PC-3 (cell line): ENCODE measurements around the gene PITPNB. TPM values are rescaled to one million over a fixed set of nuclear protein-coding genes. Genes with fewer than 3 reads are reported as not detected.
A peak's percentile ranks its signal among the peaks of the same experiment; 100 is the strongest.

Experiments used
- ATAC-seq: fragments of 200-7000 bp; cut with Tn5 transposase; 2 replicates; pipeline ENCODE4 v1.9.1; 2020; ENCODE audit warnings: mild to moderate bottlenecking, moderate library complexity
- BruUV-seq: library from RNA; stranded (reverse); fragments of 400-500 nt; replicated peaks from 2 replicates; lab custom pipeline; 2021; lab: Mats Ljungman, UMichigan
- CTCF ChIA-PET: fragments of 300-600 bp; sonication (Branson Sonifier 250); formaldehyde crosslinking; loops from one replicate; lab custom pipeline; 2022; ENCODE audit warnings: antibody characterized with exemption; lab: Charles Lee
- POLR2A ChIA-PET: fragments of 300-600 bp; sonication (Branson Sonifier 250); formaldehyde crosslinking; loops from one replicate; lab custom pipeline; 2022; ENCODE audit warnings: antibody characterized with exemption; ENCODE audit not compliant: unreplicated experiment; lab: Charles Lee
- DNase-seq: peaks from one replicate; pipeline ENCODE4 v3.0.0-alpha.2; 2015
- H2AFZ ChIP-seq: fragments of 300-600 bp; sonication (generic); 2 replicates; pipeline ENCODE4 v1.6.0; 2016; ENCODE audit warnings: antibody characterized with exemption, low read length
- H3F3A ChIP-seq: fragments of 300-600 bp; sonication (generic); one replicate; pipeline ENCODE4 v1.6.0; 2017; ENCODE audit warnings: antibody characterized with exemption, low read length, control low read depth, mild to moderate bottlenecking; ENCODE audit not compliant: unreplicated experiment
- H3K27ac ChIP-seq: fragments of 300-600 bp; sonication (generic); 2 replicates; pipeline ENCODE4 v1.5.1; 2016; ENCODE audit warnings: mild to moderate bottlenecking, low read length
- H3K27me3 ChIP-seq: fragments of 300-600 bp; sonication (generic); 2 replicates; pipeline ENCODE4 v1.6.1; 2016; ENCODE audit warnings: low read length, mixed read lengths
- H3K36me3 ChIP-seq: fragments of 300-600 bp; sonication (generic); 2 replicates; pipeline ENCODE4 v1.6.1; 2016; ENCODE audit warnings: low read depth, mixed run types, low read length, mixed read lengths
- H3K4me1 ChIP-seq: fragments of 300-600 bp; sonication (generic); 2 replicates; pipeline ENCODE4 v1.5.1; 2016; ENCODE audit warnings: low read length; ENCODE audit not compliant: insufficient read depth
- H3K4me2 ChIP-seq: fragments of 300-600 bp; sonication (generic); 2 replicates; pipeline ENCODE4 v1.6.0; 2016; ENCODE audit warnings: low read length
- H3K4me3 ChIP-seq: fragments of 300-600 bp; sonication (generic); 2 replicates; pipeline ENCODE4 v1.5.1; 2016; ENCODE audit warnings: mild to moderate bottlenecking, low read length, mixed read lengths
- H3K79me2 ChIP-seq: fragments of 300-600 bp; sonication (generic); 2 replicates; pipeline ENCODE4 v1.6.1; 2017; ENCODE audit warnings: low read length, mixed read lengths
- H3K9ac ChIP-seq: fragments of 300-600 bp; sonication (generic); 2 replicates; pipeline ENCODE4 v1.6.0; 2016; ENCODE audit warnings: mild to moderate bottlenecking, low read length
- H3K9me2 ChIP-seq: fragments of 300-600 bp; sonication (generic); replicated peaks from 2 replicates; pipeline ENCODE4 v1.6.1; 2016; ENCODE audit warnings: mixed run types, low read length, mixed read lengths
- H3K9me3 ChIP-seq: fragments of 300-600 bp; sonication (generic); 2 replicates; pipeline ENCODE4 v1.6.1; 2016; ENCODE audit warnings: low read length, mixed read lengths
- H4K20me1 ChIP-seq: fragments of 300-600 bp; sonication (generic); 2 replicates; pipeline ENCODE4 v1.6.1; 2016; ENCODE audit warnings: low read length, mixed read lengths
- CTCF ChIP-seq: fragments of 300-600 bp; sonication (generic); conservative IDR thresholded peaks from 2 replicates; pipeline ENCODE4 v1.5.1; 2017; ENCODE audit warnings: antibody characterized with exemption, low read depth, mild to moderate bottlenecking, low read length
- EZH2 ChIP-seq: fragments of 300-600 bp; sonication (generic); IDR thresholded peaks from one replicate; pipeline ENCODE4 v1.6.1; 2017; ENCODE audit warnings: antibody characterized with exemption, mild to moderate bottlenecking, low read length; ENCODE audit not compliant: unreplicated experiment
- EZH2phosphoT487 ChIP-seq: fragments of 300-600 bp; sonication (generic); IDR thresholded peaks from 2 replicates; pipeline ENCODE4 v1.6.1; 2018; ENCODE audit warnings: mild to moderate bottlenecking, antibody characterized with exemption, low read length, borderline replicate concordance
- intact Hi-C: fragments of 100-400 bp; cut with micrococcal nuclease; formaldehyde crosslinking; loops from 2 replicates; pipeline ENCODE4 v1.9.0; 2023
- total RNA-seq: library from RNA; depleted of rRNA; stranded (reverse); fragments of >200 nt; gene quantifications from 2 replicates; pipeline ENCODE4 v1.2.3, GENCODE V29; 2014

PITPNB gene
- total RNA-seq, 1 experiment from 2014 or later, result 15.3 TPM

GRCh38 chr22:27927608-27928007 is 8.6 kb upstream of the PITPNB start:
- no peak for ATAC-seq
- H3K79me2 ChIP-seq, result 0 out of 2 replicates have a peak, but pooled peaks cover 6% of the 10 kb centered on the region
- H3K36me3 ChIP-seq, result no peaks in the 10 kb centered on the region
- CTCF ChIA-PET, result no interaction called here
- H3K4me2 ChIP-seq, result no peak overlapping the region
- no TSS peak for BruUV-seq
- TF ChIP-seq EZH2 (no peak), CTCF (no peak), EZH2phosphoT487 (no peak)
- H3K4me1 ChIP-seq, result no peaks in the 10 kb centered on the region
- no peak overlapping the region for H2AFZ ChIP-seq
- no peak overlapping the region for H3K9ac ChIP-seq
- H3K27me3 ChIP-seq, result no peaks in the 10 kb centered on the region
- no peak overlapping the region for H3K27ac ChIP-seq
- no peaks in the 10 kb centered on the region for H3K9me3 ChIP-seq
- H3F3A ChIP-seq, result no peaks in the 10 kb centered on the region
- H3K9me2 ChIP-seq, result no peaks in the 10 kb centered on the region
- POLR2A ChIA-PET, result no interaction called here
- no peak for DNase-seq
- no peaks in the 10 kb centered on the region for H4K20me1 ChIP-seq
- no peak overlapping the region for H3K4me3 ChIP-seq
- intact Hi-C loops, result no loop called here

GRCh38 chr22:27925331-27925730 is 6.3 kb upstream of the PITPNB start:
- H3K4me2 ChIP-seq, result no peak overlapping the region
- POLR2A ChIA-PET, result no interaction called here
- H3F3A ChIP-seq, result no peaks in the 10 kb centered on the region
- H3K27me3 ChIP-seq, result no peaks in the 10 kb centered on the region
- no peaks in the 10 kb centered on the region for H4K20me1 ChIP-seq
- ATAC-seq (no peak), DNase-seq (no peak)
- CTCF ChIA-PET, result no interaction called here
- no peak overlapping the region for H3K9ac ChIP-seq
- peaks cover 27% of the 10 kb centered on the region for H3K79me2 ChIP-seq
- BruUV-seq, result no TSS peak
- intact Hi-C loops, result no loop called here
- TF ChIP-seq EZH2phosphoT487 (no peak), EZH2 (no peak), CTCF (no peak)
- H3K36me3 ChIP-seq, result no peaks in the 10 kb centered on the region
- no peak overlapping the region for H3K27ac ChIP-seq
- H3K9me2 ChIP-seq, result no peaks in the 10 kb centered on the region
- H3K4me3 ChIP-seq, result no peak overlapping the region
- H3K9me3 ChIP-seq, result no peaks in the 10 kb centered on the region
- H3K4me1 ChIP-seq, result peaks cover 5% of the 10 kb centered on the region; the same call in 1 of the 2 replicates
- no peak overlapping the region for H2AFZ ChIP-seq

GRCh38 chr22:27919942-27920755 is 1.1 kb upstream of the PITPNB start:
- Histone ChIP-seq H3K4me2 (peak overlapping the region; percentile 98), H3K4me1 (peaks cover 24% of the 10 kb centered on the region), H3F3A (no peaks in the 10 kb centered on the region), H2AFZ (peak overlapping the region; percentile 92), H3K9me2 (no peaks in the 10 kb centered on the region), H3K9me3 (no peaks in the 10 kb centered on the region), H3K79me2 (peaks cover 75% of the 10 kb centered on the region), H3K36me3 (no peaks in the 10 kb centered on the region), H3K27ac (peak overlapping the region; percentile 82), H3K9ac (peak overlapping the region; percentile 96), H4K20me1 (peaks cover 31% of the 10 kb centered on the region), H3K27me3 (no peaks in the 10 kb centered on the region), H3K4me3 (peak overlapping the region; percentile 91)
- no TSS peak for BruUV-seq
- ATAC-seq, result peak; percentile 32
- DNase-seq, result peak; percentile 9
- TF ChIP-seq EZH2phosphoT487 (no peak), EZH2 (no peak), CTCF (no peak)
- CTCF ChIA-PET, result no interaction called here
- intact Hi-C loops, result loop anchor here (10.0 kb wide), 1 partner anchor 55 kb away; no protein-coding TSS in a partner anchor
- POLR2A ChIA-PET, result no interaction called here
